Activated B cell treated with CpG ODN at 0.5 μM for 24 hours (primary cell): Measurements from ENCODE around the gene TPBG. TPM values are rescaled to one million over a fixed set of nuclear protein-coding genes. Genes with fewer than 3 reads are reported as not detected.

Experiments used
- ATAC-seq: fragments of 200-7000 bp; cut with Tn5 transposase; one replicate; pipeline ENCODE4 v1.10.0; 2021; ENCODE audit warnings: low read depth, mild to moderate bottlenecking, moderate library complexity
- CTCF ChIA-PET: fragments of 350-600 bp; sonication (Branson Sonifier 250); formaldehyde crosslinking; loops from one replicate; lab custom pipeline; 2021; ENCODE audit warnings: antibody characterized with exemption; lab: Charles Lee
- POLR2A ChIA-PET: fragments of 350-600 bp; sonication (Branson Sonifier 250); formaldehyde crosslinking; loops from one replicate; lab custom pipeline; 2021; ENCODE audit warnings: antibody characterized with exemption; lab: Charles Lee
- DNase-seq: peaks from one replicate; pipeline ENCODE4 v3.0.0; 2022
- H3K27ac Mint-ChIP-seq: one replicate; pipeline ENCODE4 v1.8.0; 2020; ENCODE audit warnings: mixed read lengths
- H3K27me3 Mint-ChIP-seq: one replicate; pipeline ENCODE4 v1.8.0; 2021; ENCODE audit warnings: mixed read lengths
- H3K36me3 Mint-ChIP-seq: one replicate; pipeline ENCODE4 v1.8.0; 2021; ENCODE audit warnings: low read depth, mixed read lengths
- H3K4me1 Mint-ChIP-seq: one replicate; pipeline ENCODE4 v1.8.0; 2021; ENCODE audit warnings: mixed read lengths
- H3K4me3 Mint-ChIP-seq: one replicate; pipeline ENCODE4 v1.8.0; 2020; ENCODE audit warnings: mild to moderate bottlenecking, mixed read lengths
- H3K9me3 Mint-ChIP-seq: one replicate; pipeline ENCODE4 v1.8.0; 2020; ENCODE audit warnings: mixed read lengths
- CTCF ChIP-seq: fragments of 200-600 bp; IDR thresholded peaks from one replicate; pipeline ENCODE4 v1.8.0; 2022; ENCODE audit warnings: antibody characterized with exemption, mild to moderate bottlenecking
- intact Hi-C: fragments of 100-400 bp; cut with micrococcal nuclease; formaldehyde crosslinking; loops from one replicate; pipeline ENCODE4 v1.15.1; 2024
- total RNA-seq: library from RNA; stranded (reverse); gene quantifications from 2 replicates; pipeline ENCODE4 v1.2.3, GENCODE V29; 2022

TPBG gene
- total RNA-seq, 1 donor from 2014 or later: not detected

DNA sequence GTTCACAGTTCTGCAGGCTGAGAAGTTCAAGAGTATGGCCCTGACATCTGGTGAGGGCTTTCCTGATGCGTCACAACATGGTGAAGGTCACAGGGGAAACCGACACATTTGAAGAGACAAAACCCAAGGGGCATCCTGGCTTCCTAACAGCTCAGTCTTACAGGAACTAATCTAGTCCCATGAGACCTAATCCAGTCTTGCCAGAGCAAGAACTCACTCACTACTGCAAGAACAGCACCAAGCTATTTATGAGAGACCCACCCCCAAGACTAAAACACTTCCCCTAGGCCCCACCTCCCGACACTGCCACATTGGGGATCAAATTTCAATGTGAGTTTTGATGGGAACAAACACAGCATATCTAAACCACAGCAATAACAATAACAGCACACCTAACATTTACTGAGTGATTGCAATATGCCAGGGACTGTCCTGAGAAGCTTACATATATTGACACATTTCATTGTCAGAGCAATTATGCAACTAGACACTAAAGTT lies 46.6 kb downstream of the TPBG start:
- no peak for ATAC-seq
- H3K36me3 Mint-ChIP-seq: no peaks in the 10 kb centered on the region
- ChIA-PET POLR2A (no interaction called here), CTCF (no interaction called here)
- TF ChIP-seq CTCF: no peak
- no peak overlapping the region for H3K27ac Mint-ChIP-seq
- H3K27me3 Mint-ChIP-seq: no peaks in the 10 kb centered on the region
- no peak for DNase-seq
- H3K9me3 Mint-ChIP-seq: no peaks in the 10 kb centered on the region
- intact Hi-C loops: no loop called here
- H3K4me3 Mint-ChIP-seq: no peak overlapping the region
- no peaks in the 10 kb centered on the region for H3K4me1 Mint-ChIP-seq

- CTCF ChIA-PET: no interaction called here
- TF ChIP-seq CTCF: no peak
- DNase-seq (no peak), ATAC-seq (no peak)
- no peaks in the 10 kb centered on the region for H3K27me3 Mint-ChIP-seq
- H3K9me3 Mint-ChIP-seq: no peaks in the 10 kb centered on the region
- no peak overlapping the region for H3K27ac Mint-ChIP-seq
- POLR2A ChIA-PET: no interaction called here
- no peaks in the 10 kb centered on the region for H3K36me3 Mint-ChIP-seq
- intact Hi-C loops: no loop called here
- no peak overlapping the region for H3K4me3 Mint-ChIP-seq
- no peaks in the 10 kb centered on the region for H3K4me1 Mint-ChIP-seq
Observed at GRCh38 chr6:82413868-82414267, 50.3 kb downstream of the TPBG start.

- POLR2A ChIA-PET: no interaction called here
- ATAC-seq (no peak), DNase-seq (no peak)
- intact Hi-C loops: no loop called here
- Mint-ChIP-seq H3K4me1 (no peaks in the 10 kb centered on the region), H3K27me3 (no peaks in the 10 kb centered on the region), H3K4me3 (no peak overlapping the region), H3K27ac (no peak overlapping the region), H3K36me3 (no peaks in the 10 kb centered on the region), H3K9me3 (no peaks in the 10 kb centered on the region)
- CTCF ChIA-PET: no interaction called here
- no peak for TF ChIP-seq CTCF
Observed at GRCh38 chr6:82415820-82416219, 52.2 kb downstream of the TPBG start.

- POLR2A ChIA-PET: no interaction called here
- no peak overlapping the region for H3K27ac Mint-ChIP-seq
- H3K27me3 Mint-ChIP-seq: no peaks in the 10 kb centered on the region
- H3K4me3 Mint-ChIP-seq: no peak overlapping the region
- CTCF ChIA-PET: no interaction called here
- intact Hi-C loops: no loop called here
- TF ChIP-seq CTCF: no peak
- no peaks in the 10 kb centered on the region for H3K9me3 Mint-ChIP-seq
- no peaks in the 10 kb centered on the region for H3K36me3 Mint-ChIP-seq
- no peaks in the 10 kb centered on the region for H3K4me1 Mint-ChIP-seq
- ATAC-seq: no peak
- no peak for DNase-seq
Observed at GRCh38 chr6:82416346-82416745, 52.7 kb downstream of the TPBG start.

Other genes starting within 250 kb of the TPBG start
- 25.6 and 30.1 TPM in 2 replicates for gene IBTK, start 116.1 kb upstream of the TPBG start, total RNA-seq